H1 (cell line): ENCODE data around the gene PAWR. TPM values are rescaled to one million over a fixed set of nuclear protein-coding genes. Genes with fewer than 3 reads are reported as not detected.

Experiments
- ATF3 ChIP-seq: IDR thresholded peaks from 2 replicates; pipeline ENCODE4 v1.6.1; 2011; ENCODE audit warnings: low read depth, mild to moderate bottlenecking, low read length; ENCODE audit not compliant: insufficient read depth
- EGR1 ChIP-seq: IDR thresholded peaks from 2 replicates; pipeline ENCODE4 v1.6.1; 2011; ENCODE audit warnings: low read depth, low read length, borderline replicate concordance
- KDM5A ChIP-seq: fragments of 200-600 bp; IDR thresholded peaks from 2 replicates; pipeline ENCODE4 v1.7.1; 2012; ENCODE audit warnings: mild to moderate bottlenecking, low read length, inconsistent platforms, mixed read lengths
- SRF ChIP-seq: IDR thresholded peaks from 2 replicates; pipeline ENCODE4 v1.6.1; 2011; ENCODE audit warnings: mild to moderate bottlenecking, low read depth, low read length, moderate library complexity
- polyA plus RNA-seq, 7 experiments: library from polyadenylated mRNA; depleted of rRNA in 3 of 7; stranded (reverse) in 5 of 7; unstranded in 2 of 7; fragments of >200 nt in 5 of 7; fragments of 200-250 nt in 2 of 7; gene quantifications; 1 replicate in 5 of 7; 2 replicates in 1 of 7; 4 replicates in 1 of 7; pipeline versions ENCODE4 v1.2.1 to v1.2.3, GENCODE V29; 2011 to 2013; ENCODE audit warnings: missing spikeins in 2 of 7, mixed read lengths in 2 of 7
- total RNA-seq: library from RNA; stranded (reverse); fragmentation: NEBNext Ultra II Directional; extraction: Animal tissue kit (Norgen Biotek cat#: 25700); gene quantifications from 2 replicates; pipeline ENCODE4 v1.2.1, GENCODE V29; 2021

The PAWR gene
- total and polyA plus RNA-seq, 2 of the 8 experiments (the other 6 are each of a cell fraction or from before 2014, with no cell fraction given) = 28.3 to 327 TPM

GRCh38 chr12:79677672-79678071 lies 13.1 kb downstream of the PAWR start (continued):
- no peak for TF ChIP-seq ATF3
- TF ChIP-seq KDM5A = no peak
- TF ChIP-seq SRF = no peak
- TF ChIP-seq EGR1 = no peak
- TF ChIP-seq, all 59 proteins: peak for 0
